Endothelial cell of umbilical vein (primary cell): ENCODE measurements around the gene ZNF92. TPM values are rescaled to one million over a fixed set of nuclear protein-coding genes. Genes with fewer than 3 reads are reported as not detected.

ENCODE experiments used
- BruUV-seq: library from RNA; stranded (reverse); fragments of 400-500 nt; replicated peaks from 2 replicates; lab custom pipeline; 2021; lab: Mats Ljungman, UMichigan
- CTCF ChIA-PET: fragments of 300-600, 350-600 bp; sonication (Branson Sonifier 250); formaldehyde crosslinking; loops from one replicate; lab custom pipeline; 2021; ENCODE audit warnings: antibody characterized with exemption, inconsistent platforms; lab: Charles Lee
- POLR2A ChIA-PET: fragments of 300-600, 350-600 bp; sonication (Branson Sonifier 250); formaldehyde crosslinking; loops from one replicate; lab custom pipeline; 2021; ENCODE audit warnings: antibody characterized with exemption, inconsistent platforms; lab: Charles Lee
- DNase-seq: peaks from one replicate; pipeline ENCODE4 v3.0.0-alpha.2; 2011; ENCODE audit warnings: low read depth, low spot score
- FAIRE-seq: peaks from 2 replicates; lab custom pipeline; 2011; peaks lifted over from hg19 to GRCh38; lab: Jason Lieb, UNC
- H2AFZ ChIP-seq: 2 replicates; pipeline ENCODE4 v1.6.0; 2012; ENCODE audit warnings: low read depth, low read length, control low read depth, inconsistent platforms
- H3K27ac ChIP-seq: 2 replicates; pipeline ENCODE4 v1.5.1; 2011; ENCODE audit warnings: low read depth, mild to moderate bottlenecking, control low read depth, low read length, moderate library complexity; ENCODE audit not compliant: insufficient read depth
- H3K27me3 ChIP-seq, 2 experiments: 2 replicates each; pipeline versions ENCODE4 v1.6.0 to v1.6.1; 2011; ENCODE audit warnings: low read length in 2 of 2, mixed read lengths in 1 of 2; ENCODE audit not compliant: control insufficient read depth in 2 of 2, insufficient read depth in 2 of 2
- H3K36me3 ChIP-seq, 2 experiments: 2 replicates in 1 of 2; 3 replicates in 1 of 2; pipeline ENCODE4 v1.5.1; 2011; ENCODE audit warnings: low read length in 2 of 2, mild to moderate bottlenecking in 1 of 2, moderate library complexity in 1 of 2; ENCODE audit not compliant: control insufficient read depth in 2 of 2, insufficient read depth in 2 of 2; ENCODE audit errors: extremely low read depth in 1 of 2
- H3K4me1 ChIP-seq: 3 replicates; pipeline ENCODE4 v1.5.1; 2011; ENCODE audit warnings: mild to moderate bottlenecking, low read length; ENCODE audit not compliant: control insufficient read depth, insufficient read depth; ENCODE audit errors: extremely low read depth
- H3K4me2 ChIP-seq: 2 replicates; pipeline ENCODE4 v1.6.1; 2011; ENCODE audit warnings: low read length, control low read depth, mixed read lengths; ENCODE audit not compliant: insufficient read depth
- H3K4me3 ChIP-seq, 3 experiments: fragments of 200-600 bp in 1 of 3; sonication (generic), shearing (Covaris generic) in 1 of 3; replicated peaks in 1 of 3; 2 replicates each; pipeline ENCODE4 v1.5.1; 2011 to 2016; ENCODE audit warnings: control low read depth in 3 of 3, low read length in 3 of 3, mild to moderate bottlenecking in 2 of 3, inconsistent platforms in 1 of 3, low read depth in 1 of 3, moderate library complexity in 1 of 3; ENCODE audit not compliant: insufficient read depth in 1 of 3
- H3K79me2 ChIP-seq: 2 replicates; pipeline ENCODE4 v1.6.0; 2012; ENCODE audit warnings: low read length, inconsistent platforms; ENCODE audit not compliant: control insufficient read depth, insufficient read depth
- H3K9ac ChIP-seq: replicated peaks from 2 replicates; pipeline ENCODE3; 2011; ENCODE audit warnings: low read length, control low read depth; ENCODE audit not compliant: insufficient read depth; ENCODE audit errors: extremely low read depth
- H3K9me1 ChIP-seq: replicated peaks from 3 replicates; pipeline ENCODE4 v1.6.0; 2011; ENCODE audit warnings: mild to moderate bottlenecking, low read length; ENCODE audit not compliant: control insufficient read depth, insufficient read depth; ENCODE audit errors: extremely low read depth
- H3K9me3 ChIP-seq: replicated peaks from 2 replicates; pipeline ENCODE4 v1.5.1; 2012; ENCODE audit warnings: low read length, inconsistent platforms; ENCODE audit not compliant: control insufficient read depth, insufficient read depth
- H4K20me1 ChIP-seq: replicated peaks from 2 replicates; pipeline ENCODE3; 2011; ENCODE audit warnings: mild to moderate bottlenecking, low read length; ENCODE audit not compliant: control insufficient read depth, insufficient read depth; ENCODE audit errors: extremely low read depth
- CTCF ChIP-seq, 2 donors: IDR thresholded peaks; 1 replicate in 1 of 2; 2 replicates in 1 of 2; pipeline ENCODE4 v1.5.1; 2011; ENCODE audit warnings: low read length in 2 of 2, mild to moderate bottlenecking in 2 of 2, moderate library complexity in 2 of 2, control low read depth in 1 of 2, inconsistent platforms in 1 of 2, low read depth in 1 of 2; ENCODE audit not compliant: insufficient read depth in 1 of 2; ENCODE audit errors: extremely low read depth in 1 of 2
- EZH2 ChIP-seq: IDR thresholded peaks from 2 replicates; pipeline ENCODE4 v1.6.1; 2012; ENCODE audit warnings: borderline replicate concordance, low read depth, mild to moderate bottlenecking, moderate library complexity, low read length, inconsistent platforms; ENCODE audit not compliant: severe bottlenecking
- FOS ChIP-seq: IDR thresholded peaks from 2 replicates; pipeline ENCODE4 v1.6.1; 2011; ENCODE audit warnings: mild to moderate bottlenecking, low read length, moderate library complexity, borderline replicate concordance; ENCODE audit not compliant: insufficient read depth
- GATA2 ChIP-seq: IDR thresholded peaks from 2 replicates; pipeline ENCODE4 v1.7.0; 2011; ENCODE audit warnings: low read depth, mild to moderate bottlenecking, moderate library complexity, mixed read lengths, low read length; ENCODE audit not compliant: insufficient read length, insufficient read depth
- JUN ChIP-seq: IDR thresholded peaks from 2 replicates; pipeline ENCODE4 v1.6.1; 2011; ENCODE audit warnings: borderline replicate concordance, low read depth; ENCODE audit not compliant: insufficient read length, insufficient read depth
- MAX ChIP-seq: IDR thresholded peaks from 2 replicates; pipeline ENCODE4 v1.6.1; 2011; ENCODE audit not compliant: insufficient read depth, insufficient read length
- MYC ChIP-seq: IDR thresholded peaks from one replicate; pipeline ENCODE4 v1.6.1; 2011; ENCODE audit warnings: mild to moderate bottlenecking, low read depth, low read length
- POLR2A ChIP-seq: IDR thresholded peaks from 2 replicates; pipeline ENCODE4 v1.6.1; 2012; ENCODE audit warnings: low read depth, mild to moderate bottlenecking, control low read depth, low read length
- POLR2AphosphoS5 ChIP-seq: IDR thresholded peaks from 2 replicates; pipeline ENCODE4 v1.6.1; 2012; ENCODE audit warnings: low read depth, mild to moderate bottlenecking, control low read depth, low read length, moderate library complexity; ENCODE audit not compliant: insufficient read depth
- dilution Hi-C: fragments of 300-500 bp; cut with MboI; formaldehyde crosslinking; loops from one replicate; pipeline ENCODE4 v1.15.0; 2019; ENCODE audit warnings: low sequenced_read_pairs; ENCODE audit not compliant: extremely low pct_ligation_motif_present
- intact Hi-C: fragments of 100-400 bp; cut with micrococcal nuclease; formaldehyde crosslinking; loops from one replicate; pipeline ENCODE4 v1.10.0; 2022
- polyA plus RNA-seq, 4 experiments: library from polyadenylated mRNA; depleted of rRNA in 3 of 4; stranded (reverse) in 3 of 4; unstranded in 1 of 4; fragments of >200 nt; gene quantifications; 2 replicates each; pipeline versions ENCODE4 v1.2.1 to v1.2.3, GENCODE V29; 2011 to 2012; ENCODE audit warnings: missing spikeins in 1 of 4
- total RNA-seq: library from RNA; stranded (reverse); gene quantifications from 2 replicates; pipeline ENCODE4 v1.2.3, GENCODE V29; 2021

Gene ZNF92
- total and polyA plus RNA-seq, 2 donors (not counting 3 experiments of a cell fraction or from before 2014, with no cell fraction given), result 0.90 to 8.9 TPM

GRCh38 chr7:65390588-65390987 lies 16.9 kb downstream of the ZNF92 start:
- no peaks in the 10 kb centered on the region for H4K20me1 ChIP-seq
- intact Hi-C loops (no loop called here), dilution Hi-C loops (no loop called here)
- H3K9me1 ChIP-seq, result no peaks in the 10 kb centered on the region
- TF ChIP-seq POLR2A (no peak), MYC (no peak), JUN (no peak), CTCF (IDR thresholded peaks at IDR 0.05; ENCODE audit: extremely low read depth in 1 of 2, insufficient read depth in 1 of 2, low read depth in 1 of 2, low read length in 2 of 2) (no peak), POLR2AphosphoS5 (no peak), FOS (no peak), GATA2 (no peak), EZH2 (no peak), MAX (no peak)
- peaks cover 64% of the 10 kb centered on the region for H3K79me2 ChIP-seq
- H3K9ac ChIP-seq, result no peak overlapping the region
- FAIRE-seq, result no peak
- no peak for DNase-seq
- ChIA-PET CTCF (interaction anchor here (1.3 kb wide), 1 partner anchor 16 kb away, joined by 3 read pairs; no protein-coding TSS in a partner anchor), POLR2A (no interaction called here)
- no peaks in the 10 kb centered on the region for H3K27me3 ChIP-seq
- H2AFZ ChIP-seq, result no peak overlapping the region
- H3K4me3 ChIP-seq, result no peak overlapping the region
- H3K36me3 ChIP-seq, result peaks cover 6 to 10% of the 10 kb centered on the region in 2 experiments
- no TSS peak for BruUV-seq
- H3K27ac ChIP-seq, result no peak overlapping the region
- H3K9me3 ChIP-seq, result no peaks in the 10 kb centered on the region
- no peak overlapping the region for H3K4me2 ChIP-seq
- no peaks in the 10 kb centered on the region for H3K4me1 ChIP-seq
